ENCODE measurements around the gene GFPT2. TPM values are rescaled to one million over a fixed set of nuclear protein-coding genes. Genes with fewer than 3 reads are reported as not detected.

Gene GFPT2
- polyA plus RNA-seq, 2 of the 4 experiments (the other 2 are of a cell fraction), result 24.4 to 38.0 TPM

DNA sequence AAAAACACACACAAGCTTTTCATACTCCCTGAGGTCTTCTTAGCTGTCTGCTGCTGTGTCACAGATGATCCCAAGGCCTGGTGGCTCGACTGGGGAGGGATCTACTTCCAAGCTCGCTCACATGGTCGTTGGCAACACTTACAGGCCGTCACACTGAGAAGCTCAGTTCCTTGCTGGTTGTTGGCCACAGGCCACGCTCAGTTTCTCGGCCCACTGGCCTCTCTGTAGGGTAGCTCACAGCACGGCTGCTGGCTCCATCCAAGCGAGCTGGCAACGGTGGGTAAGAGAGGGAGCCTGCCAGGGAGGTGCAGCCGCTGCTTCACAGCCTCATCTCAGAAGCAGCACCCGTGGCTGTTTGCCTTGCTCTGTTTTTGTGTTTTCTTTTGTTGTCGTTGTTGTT, 43.8 kb upstream of the GFPT2 start:
- WGBS (ENCODE audit: missing lambda C conversion rate), result 81% methylated on average over 12 of the region's 12 CpGs
- no peak for DNase-seq (ENCODE audit: low read depth in 1 of 2, low spot score in 1 of 2)
- TF ChIP-seq NR3C1 (IDR thresholded peaks at IDR 0.05), result no peak
- TF ChIP-seq SREBF2 (IDR thresholded peaks at IDR 0.05), result no peak
- no peak for TF ChIP-seq ZSCAN20 (CRISPR knock-in tag; IDR thresholded peaks at IDR 0.05)
- no peak for TF ChIP-seq GATA3 (IDR thresholded peaks at IDR 0.05; ENCODE audit: borderline replicate concordance)
- TF ChIP-seq, protein P1, sequence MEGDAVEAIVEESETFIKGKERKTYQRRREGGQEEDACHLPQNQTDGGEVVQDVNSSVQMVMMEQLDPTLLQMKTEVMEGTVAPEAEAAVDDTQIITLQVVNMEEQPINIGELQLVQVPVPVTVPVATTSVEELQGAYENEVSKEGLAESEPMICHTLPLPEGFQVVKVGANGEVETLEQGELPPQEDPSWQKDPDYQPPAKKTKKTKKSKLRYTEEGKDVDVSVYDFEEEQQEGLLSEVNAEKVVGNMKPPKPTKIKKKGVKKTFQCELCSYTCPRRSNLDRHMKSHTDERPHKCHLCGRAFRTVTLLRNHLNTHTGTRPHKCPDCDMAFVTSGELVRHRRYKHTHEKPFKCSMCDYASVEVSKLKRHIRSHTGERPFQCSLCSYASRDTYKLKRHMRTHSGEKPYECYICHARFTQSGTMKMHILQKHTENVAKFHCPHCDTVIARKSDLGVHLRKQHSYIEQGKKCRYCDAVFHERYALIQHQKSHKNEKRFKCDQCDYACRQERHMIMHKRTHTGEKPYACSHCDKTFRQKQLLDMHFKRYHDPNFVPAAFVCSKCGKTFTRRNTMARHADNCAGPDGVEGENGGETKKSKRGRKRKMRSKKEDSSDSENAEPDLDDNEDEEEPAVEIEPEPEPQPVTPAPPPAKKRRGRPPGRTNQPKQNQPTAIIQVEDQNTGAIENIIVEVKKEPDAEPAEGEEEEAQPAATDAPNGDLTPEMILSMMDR (IDR thresholded peaks at IDR 0.05), result no peak
- no peak for TF ChIP-seq ESRRA (IDR thresholded peaks at IDR 0.05; ENCODE audit: borderline replicate concordance, low read length)
- TF ChIP-seq, protein P2, sequence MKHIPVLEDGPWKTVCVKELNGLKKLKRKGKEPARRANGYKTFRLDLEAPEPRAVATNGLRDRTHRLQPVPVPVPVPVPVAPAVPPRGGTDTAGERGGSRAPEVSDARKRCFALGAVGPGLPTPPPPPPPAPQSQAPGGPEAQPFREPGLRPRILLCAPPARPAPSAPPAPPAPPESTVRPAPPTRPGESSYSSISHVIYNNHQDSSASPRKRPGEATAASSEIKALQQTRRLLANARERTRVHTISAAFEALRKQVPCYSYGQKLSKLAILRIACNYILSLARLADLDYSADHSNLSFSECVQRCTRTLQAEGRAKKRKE (CRISPR knock-in tag; IDR thresholded peaks at IDR 0.05; ENCODE audit: low read depth), result no peak
- TF ChIP-seq KDM5A (IDR thresholded peaks at IDR 0.05), result no peak
- no peak for ATAC-seq
- Histone ChIP-seq H3K27ac (no peak overlapping the region), H3K4me3 (no peak overlapping the region), H3K9me3 (no peaks in the 10 kb centered on the region), H3K4me2 (no peak overlapping the region), H3K4me1 (peaks cover 14% of the 10 kb centered on the region)
- CTCF ChIA-PET, result interaction anchor here (0.7 to 1.2 kb wide), 2 partner anchors 11 to 48 kb away, joined by 3 to 4 read pairs; no protein-coding TSS in a partner anchor
- POLR2A ChIA-PET, result no interaction called here
- FAIRE-seq, result no peak

DNA sequence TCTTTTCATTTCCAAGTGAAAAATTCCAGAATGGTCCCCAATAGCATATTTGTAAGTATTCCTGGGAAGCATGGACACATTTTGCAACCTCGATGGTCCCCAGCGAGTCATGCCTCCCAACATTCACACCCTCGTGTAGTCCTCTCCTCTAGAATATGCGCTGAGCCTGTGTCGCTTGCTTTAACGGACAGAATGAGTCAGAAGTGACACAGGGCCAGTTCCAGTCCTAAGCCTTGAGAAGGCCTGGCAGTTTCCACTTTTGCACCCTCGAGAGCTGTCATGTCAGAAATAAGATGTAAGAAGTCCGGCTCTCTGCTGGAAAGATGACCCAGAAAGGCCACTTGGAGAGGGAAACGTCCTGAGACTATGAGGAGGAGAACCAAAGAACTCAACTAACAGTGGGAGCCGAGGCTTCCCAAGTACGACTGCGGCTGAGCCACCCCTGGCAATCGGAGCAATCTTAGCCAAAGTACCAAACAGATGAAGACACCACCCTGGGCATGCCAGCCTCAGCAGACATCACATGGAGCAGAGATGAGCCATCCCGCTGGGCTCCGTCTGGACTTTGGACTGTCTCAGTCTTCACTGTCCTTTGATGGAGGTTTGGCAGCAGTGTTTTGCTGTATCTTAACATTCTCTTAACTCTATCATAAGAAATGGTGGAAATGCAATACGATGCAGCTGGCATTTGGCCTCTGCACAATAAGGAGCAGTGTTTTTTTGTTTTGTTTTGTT, 42.6 kb upstream of the GFPT2 start:
- ChIA-PET CTCF (interaction anchor here (1.2 kb wide), 2 partner anchors 10 to 66 kb away, joined by 3 to 4 read pairs; no protein-coding TSS in a partner anchor), POLR2A (no interaction called here)
- peak in 1 of 2 experiments; percentile 31 for DNase-seq (ENCODE audit: low read depth in 1 of 2, low spot score in 1 of 2)
- FAIRE-seq, result no peak
- no peaks in the 10 kb centered on the region for H3K9me3 ChIP-seq
- no peak overlapping the region for H3K4me3 ChIP-seq
- TF ChIP-seq, protein P3, sequence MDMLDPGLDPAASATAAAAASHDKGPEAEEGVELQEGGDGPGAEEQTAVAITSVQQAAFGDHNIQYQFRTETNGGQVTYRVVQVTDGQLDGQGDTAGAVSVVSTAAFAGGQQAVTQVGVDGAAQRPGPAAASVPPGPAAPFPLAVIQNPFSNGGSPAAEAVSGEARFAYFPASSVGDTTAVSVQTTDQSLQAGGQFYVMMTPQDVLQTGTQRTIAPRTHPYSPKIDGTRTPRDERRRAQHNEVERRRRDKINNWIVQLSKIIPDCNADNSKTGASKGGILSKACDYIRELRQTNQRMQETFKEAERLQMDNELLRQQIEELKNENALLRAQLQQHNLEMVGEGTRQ (IDR thresholded peaks at IDR 0.05), result peak; percentile 14; the same call in 1 of the 2 replicates
- TF ChIP-seq KDM1A (IDR thresholded peaks at IDR 0.05; ENCODE audit: low read depth), result no peak
- peak overlapping the region; percentile 10 to 40; a peak in 3 of 6 replicates for H3K27ac ChIP-seq
- H3K4me1 ChIP-seq, result peaks cover 14% of the 10 kb centered on the region
- peak; percentile 61 to 75; a peak in 4 of 6 replicates for ATAC-seq
- peak overlapping the region; percentile 42 for H3K4me2 ChIP-seq
- WGBS (ENCODE audit: missing lambda C conversion rate), result 56% methylated on average over 16 of the region's 16 CpGs

DNA sequence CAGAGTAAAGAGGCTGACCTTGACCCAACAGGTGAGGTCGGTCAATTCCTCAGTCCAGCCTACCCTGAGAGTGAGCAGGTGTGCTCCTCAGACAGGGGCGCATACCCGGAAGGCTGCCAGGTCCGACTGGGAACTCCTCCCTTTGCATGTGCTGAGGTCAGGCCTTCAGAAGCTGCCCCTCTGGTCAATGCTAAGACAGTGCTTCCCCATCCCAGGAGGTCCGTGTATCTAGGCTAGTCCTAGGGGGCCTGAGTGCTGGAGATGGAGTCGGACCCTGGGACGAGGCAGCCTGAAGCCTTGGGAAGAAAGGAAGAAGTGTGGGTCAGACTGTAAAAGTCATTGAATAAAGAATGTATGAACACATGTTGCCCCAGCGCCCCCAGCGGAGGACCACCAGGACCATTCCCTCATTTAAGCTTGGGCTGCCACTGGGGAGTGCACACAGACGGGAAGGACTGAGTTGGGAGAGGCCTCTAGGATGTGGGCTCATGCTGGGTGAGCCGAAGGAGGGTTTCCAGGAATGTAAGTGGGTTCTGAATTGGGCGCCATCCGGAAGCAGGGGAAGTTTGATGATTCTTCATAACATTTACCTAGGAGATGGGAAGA, 41.0 kb upstream of the GFPT2 start:
- FAIRE-seq (no peak), ATAC-seq (no peak), DNase-seq (ENCODE audit: low read depth in 1 of 2, low spot score in 1 of 2) (no peak)
- Histone ChIP-seq H3K4me3 (no peak overlapping the region), H3K27ac (no peak overlapping the region), H3K4me2 (no peak overlapping the region), H3K9me3 (no peaks in the 10 kb centered on the region), H3K4me1 (peaks cover 14% of the 10 kb centered on the region)
- TF ChIP-seq, protein P4, sequence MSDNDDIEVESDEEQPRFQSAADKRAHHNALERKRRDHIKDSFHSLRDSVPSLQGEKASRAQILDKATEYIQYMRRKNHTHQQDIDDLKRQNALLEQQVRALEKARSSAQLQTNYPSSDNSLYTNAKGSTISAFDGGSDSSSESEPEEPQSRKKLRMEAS (IDR thresholded peaks at IDR 0.05), result no peak
- TF ChIP-seq EHF (CRISPR knock-in tag; IDR thresholded peaks at IDR 0.05) (no peak), PHF8 (IDR thresholded peaks at IDR 0.05; ENCODE audit: borderline replicate concordance, low read depth) (no peak)
- TF ChIP-seq, protein P2 (CRISPR knock-in tag; IDR thresholded peaks at IDR 0.05; ENCODE audit: low read depth), result no peak
- ChIA-PET CTCF (no interaction called here), POLR2A (no interaction called here)
- WGBS (ENCODE audit: missing lambda C conversion rate), result 90% methylated on average over 13 of the region's 13 CpGs
